AG09309 (cell line): ENCODE results near the gene TMEM14C.
A peak's percentile ranks its signal among the peaks of the same experiment; 100 is the strongest.
"Not testable (repeated sequence)": the region's sequence is repeated elsewhere in the genome, so short reads cannot be mapped to it uniquely, and the experiment has no call there.

Experiments used
- DNase-seq: peaks from one replicate; pipeline ENCODE4 v3.0.0-alpha.2; 2010; ENCODE audit warnings: low read depth
- H3K4me3 ChIP-seq: 2 replicates; pipeline ENCODE4 v1.5.1; 2011; ENCODE audit warnings: mild to moderate bottlenecking, low read depth, low read length, moderate library complexity; ENCODE audit not compliant: control insufficient read depth
- TF ChIP-seq, protein P1 (sequence below): IDR thresholded peaks from 2 replicates; pipeline ENCODE4 v1.5.1; 2011; ENCODE audit warnings: mild to moderate bottlenecking, low read depth, low read length, inconsistent platforms; ENCODE audit not compliant: insufficient read depth, control insufficient read depth; ENCODE audit errors: missing control alignments

TMEM14C gene

DNA sequence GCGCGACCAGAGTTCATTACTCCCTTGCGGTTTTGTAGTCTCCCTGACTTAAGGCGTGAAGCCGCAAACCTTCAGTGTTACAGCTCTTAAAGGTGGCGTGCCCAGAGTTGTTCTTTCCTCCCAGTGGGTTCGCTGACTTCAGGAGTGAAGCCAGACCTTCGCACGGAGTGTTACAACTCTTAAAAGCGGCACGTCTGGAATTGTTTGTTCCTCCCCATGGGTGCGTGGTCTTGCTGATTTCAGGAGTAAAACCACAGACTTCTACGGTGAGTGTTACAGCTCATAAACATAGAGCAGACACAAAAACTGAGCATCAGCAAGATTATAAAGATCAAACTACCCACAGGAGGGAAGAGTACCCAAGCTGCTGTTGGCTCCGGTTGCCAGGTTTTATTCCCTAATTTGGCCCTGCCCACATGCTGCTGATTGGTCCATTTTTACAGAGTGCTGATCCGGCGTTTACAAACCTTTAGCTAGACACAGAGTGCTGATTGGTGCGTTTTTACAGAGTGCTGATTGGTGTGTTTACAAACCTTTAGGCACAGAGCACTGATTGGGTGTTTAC, 10.4 kb downstream of the TMEM14C start:
- TF ChIP-seq, protein P1, sequence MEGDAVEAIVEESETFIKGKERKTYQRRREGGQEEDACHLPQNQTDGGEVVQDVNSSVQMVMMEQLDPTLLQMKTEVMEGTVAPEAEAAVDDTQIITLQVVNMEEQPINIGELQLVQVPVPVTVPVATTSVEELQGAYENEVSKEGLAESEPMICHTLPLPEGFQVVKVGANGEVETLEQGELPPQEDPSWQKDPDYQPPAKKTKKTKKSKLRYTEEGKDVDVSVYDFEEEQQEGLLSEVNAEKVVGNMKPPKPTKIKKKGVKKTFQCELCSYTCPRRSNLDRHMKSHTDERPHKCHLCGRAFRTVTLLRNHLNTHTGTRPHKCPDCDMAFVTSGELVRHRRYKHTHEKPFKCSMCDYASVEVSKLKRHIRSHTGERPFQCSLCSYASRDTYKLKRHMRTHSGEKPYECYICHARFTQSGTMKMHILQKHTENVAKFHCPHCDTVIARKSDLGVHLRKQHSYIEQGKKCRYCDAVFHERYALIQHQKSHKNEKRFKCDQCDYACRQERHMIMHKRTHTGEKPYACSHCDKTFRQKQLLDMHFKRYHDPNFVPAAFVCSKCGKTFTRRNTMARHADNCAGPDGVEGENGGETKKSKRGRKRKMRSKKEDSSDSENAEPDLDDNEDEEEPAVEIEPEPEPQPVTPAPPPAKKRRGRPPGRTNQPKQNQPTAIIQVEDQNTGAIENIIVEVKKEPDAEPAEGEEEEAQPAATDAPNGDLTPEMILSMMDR: no peak
- DNase-seq: peak; percentile 68
- no peak overlapping the region for H3K4me3 ChIP-seq

DNA sequence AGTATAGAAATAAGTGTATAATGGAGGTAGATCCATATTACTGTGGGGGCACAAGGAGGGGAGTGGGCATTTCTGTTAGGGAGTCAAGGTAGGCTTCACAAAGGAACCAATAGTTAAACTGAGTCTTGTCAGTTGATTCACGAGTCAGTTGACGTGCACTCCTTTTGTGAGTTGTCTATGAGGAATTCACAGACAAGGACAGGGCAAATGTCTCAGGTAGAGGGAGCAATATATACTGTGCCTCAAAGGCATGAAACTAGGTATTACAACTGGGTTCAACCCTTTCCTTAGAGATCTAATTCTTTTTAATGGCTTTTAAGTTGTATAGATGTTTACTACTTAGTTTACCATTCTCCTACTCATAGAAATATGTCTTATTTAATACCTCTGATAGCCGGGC, 11.0 kb downstream of the TMEM14C start:
- TF ChIP-seq, protein P1: no peak
- H3K4me3 ChIP-seq: no peak overlapping the region

DNA sequence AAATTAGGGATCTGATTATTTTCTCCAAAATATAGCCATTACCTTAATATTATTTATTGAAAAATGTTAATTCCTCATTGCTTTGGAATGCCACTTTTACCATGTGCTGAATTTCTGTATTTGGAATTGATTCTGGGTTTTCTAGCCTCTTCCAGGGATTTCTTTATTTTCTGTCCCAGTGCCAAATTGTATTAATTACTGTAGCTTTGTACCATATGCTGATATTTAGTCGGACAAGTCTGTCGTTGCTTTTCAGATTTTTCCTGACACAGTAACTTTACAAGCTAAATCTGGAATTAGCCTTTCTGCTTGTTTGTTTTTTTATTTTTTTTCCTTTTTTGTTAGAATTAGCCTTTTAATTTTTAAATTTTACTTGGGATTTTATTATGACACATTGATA, 13.9 kb downstream of the TMEM14C start:
- TF ChIP-seq, protein P1: no peak
- DNase-seq: no peak
- no peak overlapping the region for H3K4me3 ChIP-seq

More for the DNA sequence above, 11.0 kb downstream of the TMEM14C start:
- DNase-seq: no peak

DNA sequence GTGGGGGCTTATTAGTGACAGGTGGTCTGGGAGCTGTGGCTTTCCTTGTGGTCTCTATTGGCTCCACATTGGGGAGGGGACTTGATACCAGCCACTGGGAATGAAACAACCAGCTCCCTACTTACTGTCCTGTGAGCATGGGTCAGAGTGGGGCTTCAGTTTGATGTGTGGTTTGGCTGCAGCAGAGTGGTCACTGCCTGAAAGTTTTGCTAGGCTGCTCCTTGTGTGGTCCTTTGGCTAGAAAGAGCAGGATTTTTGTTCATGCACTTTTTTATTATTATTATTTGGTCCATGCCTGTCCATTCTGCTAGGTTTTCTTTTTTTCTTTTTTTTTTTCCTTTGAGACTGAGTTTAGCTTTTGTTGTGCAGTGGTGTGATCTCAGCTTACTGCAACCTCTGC, 17.2 kb downstream of the TMEM14C start:
- TF ChIP-seq, protein P1: no peak
- no peak for DNase-seq
- no peak overlapping the region for H3K4me3 ChIP-seq

DNA sequence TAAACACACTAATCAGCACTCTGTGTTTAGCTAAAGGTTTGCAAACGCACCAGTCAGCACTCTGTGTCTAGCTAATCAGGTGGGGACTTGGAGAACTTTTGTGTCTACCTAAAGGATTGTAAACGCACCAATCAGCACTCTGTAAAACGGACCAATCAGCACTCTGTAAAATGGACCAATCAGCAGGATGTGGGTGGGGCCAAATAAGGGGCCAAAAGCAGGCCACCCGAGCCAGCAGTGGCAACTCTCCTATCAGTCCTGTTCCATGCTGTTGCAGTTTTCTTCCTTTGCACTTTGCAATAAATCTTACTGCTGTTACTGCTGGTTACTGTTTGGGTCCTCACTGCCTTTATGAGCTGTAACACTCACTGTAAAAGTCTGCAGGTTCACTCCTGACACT, 18.8 kb downstream of the TMEM14C start:
- not testable (repeated sequence) for H3K4me3 ChIP-seq, DNase-seq

DNA sequence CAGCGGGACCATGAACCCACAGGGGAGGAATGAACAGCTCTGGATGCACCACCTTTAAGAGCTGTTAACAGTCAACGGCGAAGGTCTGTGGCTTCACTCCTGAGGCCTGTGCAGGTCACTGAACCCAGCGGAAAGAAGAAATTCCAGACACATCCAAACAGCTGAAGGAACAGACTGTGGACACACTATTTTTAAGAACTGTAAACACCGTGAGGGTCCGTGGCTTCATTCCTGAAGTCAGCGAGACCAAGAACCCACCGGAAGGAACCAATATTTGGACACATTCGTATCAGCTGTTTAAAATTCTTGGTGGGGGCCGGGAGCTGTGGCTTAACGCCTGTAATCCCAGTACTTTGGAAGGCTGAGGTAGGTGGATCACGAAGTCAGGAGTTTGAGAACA, 19.4 kb downstream of the TMEM14C start:
- H3K4me3 ChIP-seq: no peak overlapping the region
- TF ChIP-seq, protein P1: no peak
- DNase-seq: no peak

DNA sequence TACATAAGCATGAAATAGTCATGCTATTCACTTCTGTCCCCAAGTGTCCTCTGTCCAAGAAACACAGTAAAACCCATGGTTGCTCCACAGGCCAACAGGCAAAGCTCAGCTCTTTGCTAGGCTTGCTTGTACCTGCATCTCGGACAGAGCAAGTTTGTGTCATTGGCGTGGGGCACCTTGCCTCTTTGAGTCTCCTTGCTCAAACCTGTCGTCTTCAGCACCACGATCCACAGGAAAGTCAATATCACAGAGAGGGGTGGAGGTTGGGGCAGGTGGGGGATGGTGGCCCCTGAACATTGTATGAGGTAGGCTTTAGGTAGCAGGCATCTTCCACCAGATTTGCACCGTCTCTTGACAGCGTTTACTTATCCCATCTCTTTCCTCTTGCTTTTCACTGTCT, 20.6 kb downstream of the TMEM14C start:
- no peak overlapping the region for H3K4me3 ChIP-seq
- DNase-seq: no peak
- TF ChIP-seq, protein P1: no peak
